GM12801 (cell line): ENCODE measurements around the gene SGO2.

ENCODE experiments used
- CTCF ChIP-seq: IDR thresholded peaks from one replicate; pipeline ENCODE4 v1.5.1; 2011; ENCODE audit warnings: control low read depth; ENCODE audit not compliant: insufficient read length; ENCODE audit errors: extremely low read depth

SGO2 gene

GRCh38 chr2:200585730-200586643, 60.0 kb downstream of the SGO2 start, which contains the start of gene AOX1:
TSS of gene AOX1 (plus strand) at chr2:200586014. CDS start at chr2:200586109, 95 bp downstream.
- no peak for TF ChIP-seq CTCF

GRCh38 chr2:200586644-200586975, 60.6 kb downstream of the SGO2 start:
- no peak for TF ChIP-seq CTCF

GRCh38 chr2:200587007-200587616, 61.1 kb downstream of the SGO2 start:
- TF ChIP-seq CTCF = no peak

GRCh38 chr2:200588076-200588678, 62.2 kb downstream of the SGO2 start:
- no peak for TF ChIP-seq CTCF

GRCh38 chr2:200590090-200590489, 64.1 kb downstream of the SGO2 start:
- TF ChIP-seq CTCF = no peak

GRCh38 chr2:200591308-200591707, 65.3 kb downstream of the SGO2 start:
- no peak for TF ChIP-seq CTCF

- TF ChIP-seq CTCF = no peak
These were observed 66.5 kb downstream of the SGO2 start for GRCh38 chr2:200592406-200593075.
